Hepatocyte (in vitro differentiated cells): Measurements from ENCODE around the gene NCBP3. TPM values are rescaled to one million over a fixed set of nuclear protein-coding genes. Genes with fewer than 3 reads are reported as not detected.

Experiments
- DNase-seq: peaks from one replicate; pipeline ENCODE4 v3.0.0-alpha.2; 2016; ENCODE audit warnings: low spot score
- H2AFZ ChIP-seq: fragments of 200-600 bp; sonication (generic); 2 replicates; pipeline ENCODE4 v1.6.0; 2016; ENCODE audit warnings: antibody characterized with exemption, mild to moderate bottlenecking
- H3K27ac ChIP-seq: fragments of 200-600 bp; sonication (generic); 2 replicates; pipeline ENCODE4 v1.5.1; 2016; ENCODE audit warnings: mild to moderate bottlenecking
- H3K27me3 ChIP-seq: fragments of 200-600 bp; sonication (generic); 2 replicates; pipeline ENCODE4 v1.6.1; 2016
- H3K36me3 ChIP-seq: fragments of 200-600 bp; sonication (generic); replicated peaks from 2 replicates; pipeline ENCODE4 v1.5.1; 2016; ENCODE audit warnings: low read depth; ENCODE audit not compliant: insufficient read depth
- H3K4me1 ChIP-seq: fragments of 200-600 bp; sonication (generic); 2 replicates; pipeline ENCODE4 v1.5.1; 2016; ENCODE audit warnings: mild to moderate bottlenecking, moderate library complexity; ENCODE audit not compliant: insufficient read depth
- H3K4me2 ChIP-seq: fragments of 200-600 bp; sonication (generic); 2 replicates; pipeline ENCODE4 v1.6.0; 2016
- H3K4me3 ChIP-seq: fragments of 200-600 bp; sonication (generic); 2 replicates; pipeline ENCODE4 v1.5.1; 2016; ENCODE audit warnings: mild to moderate bottlenecking
- H3K79me2 ChIP-seq: fragments of 200-600 bp; sonication (generic); 2 replicates; pipeline ENCODE4 v1.6.0; 2017; ENCODE audit warnings: mild to moderate bottlenecking
- H3K9me2 ChIP-seq: fragments of 200-600 bp; sonication (generic); replicated peaks from 2 replicates; pipeline ENCODE4 v1.6.0; 2017; ENCODE audit warnings: mild to moderate bottlenecking; ENCODE audit not compliant: insufficient read depth
- H3K9me3 ChIP-seq: fragments of 200-600 bp; sonication (generic); 2 replicates; pipeline ENCODE4 v1.5.1; 2016; ENCODE audit warnings: low read depth, mild to moderate bottlenecking
- H4K20me1 ChIP-seq: fragments of 200-600 bp; sonication (generic); 2 replicates; pipeline ENCODE4 v1.6.0; 2016; ENCODE audit warnings: mild to moderate bottlenecking; ENCODE audit not compliant: insufficient read depth, poor library complexity, severe bottlenecking
- EZH2 ChIP-seq: fragments of 200-600 bp; sonication (generic); IDR thresholded peaks from 2 replicates; pipeline ENCODE4 v1.6.1; 2016; ENCODE audit warnings: antibody characterized with exemption, mild to moderate bottlenecking, borderline replicate concordance
- EZH2phosphoT487 ChIP-seq: fragments of 200-600 bp; sonication (generic); IDR thresholded peaks from one replicate; pipeline ENCODE4 v1.6.1; 2018; ENCODE audit warnings: antibody characterized with exemption, mild to moderate bottlenecking, low read depth, moderate library complexity; ENCODE audit not compliant: unreplicated experiment, severe bottlenecking
- WGBS: methylation state at CpG from one replicate; pipeline ENCODE4 v1.1.6; 2016; ENCODE audit warnings: low lambda C conversion rate; ENCODE audit errors: missing lambda C conversion rate; 5-methylcytosine and 5-hydroxymethylcytosine counted together
- polyA plus RNA-seq: library from polyadenylated mRNA; unstranded; fragments of >200 nt; fragmentation: Nextera tagmentation; extraction: Ambion mirVana; gene quantifications from 2 replicates; pipeline ENCODE4 v1.2.1, GENCODE V29; 2016
- total RNA-seq: library from RNA; depleted of rRNA; stranded (reverse); fragments of >200 nt; gene quantifications from 2 replicates; pipeline ENCODE4 v1.2.3, GENCODE V29; 2014
- TF ChIP-seq, protein P1 (sequence below): fragments of 200-600 bp; sonication (generic); IDR thresholded peaks from 2 replicates; pipeline ENCODE4 v1.5.1; 2016; ENCODE audit warnings: antibody characterized with exemption, mild to moderate bottlenecking; ENCODE audit not compliant: poor library complexity

NCBP3 gene
- total and polyA plus RNA-seq, 2 experiments from 2014 or later, result 20.6 to 31.8 TPM

GRCh38 chr17:3761036-3761917, 84.8 kb downstream of the NCBP3 start:
- Histone ChIP-seq H2AFZ (no peak overlapping the region), H4K20me1 (no peaks in the 10 kb centered on the region), H3K79me2 (no peaks in the 10 kb centered on the region), H3K9me3 (no peaks in the 10 kb centered on the region), H3K4me2 (no peak overlapping the region), H3K4me1 (no peaks in the 10 kb centered on the region), H3K9me2 (no peaks in the 10 kb centered on the region), H3K36me3 (no peaks in the 10 kb centered on the region), H3K27me3 (no peaks in the 10 kb centered on the region), H3K4me3 (no peak overlapping the region), H3K27ac (no peak overlapping the region)
- 84% methylated on average over 20 of the region's 23 CpGs for WGBS
- TF ChIP-seq, protein P1, sequence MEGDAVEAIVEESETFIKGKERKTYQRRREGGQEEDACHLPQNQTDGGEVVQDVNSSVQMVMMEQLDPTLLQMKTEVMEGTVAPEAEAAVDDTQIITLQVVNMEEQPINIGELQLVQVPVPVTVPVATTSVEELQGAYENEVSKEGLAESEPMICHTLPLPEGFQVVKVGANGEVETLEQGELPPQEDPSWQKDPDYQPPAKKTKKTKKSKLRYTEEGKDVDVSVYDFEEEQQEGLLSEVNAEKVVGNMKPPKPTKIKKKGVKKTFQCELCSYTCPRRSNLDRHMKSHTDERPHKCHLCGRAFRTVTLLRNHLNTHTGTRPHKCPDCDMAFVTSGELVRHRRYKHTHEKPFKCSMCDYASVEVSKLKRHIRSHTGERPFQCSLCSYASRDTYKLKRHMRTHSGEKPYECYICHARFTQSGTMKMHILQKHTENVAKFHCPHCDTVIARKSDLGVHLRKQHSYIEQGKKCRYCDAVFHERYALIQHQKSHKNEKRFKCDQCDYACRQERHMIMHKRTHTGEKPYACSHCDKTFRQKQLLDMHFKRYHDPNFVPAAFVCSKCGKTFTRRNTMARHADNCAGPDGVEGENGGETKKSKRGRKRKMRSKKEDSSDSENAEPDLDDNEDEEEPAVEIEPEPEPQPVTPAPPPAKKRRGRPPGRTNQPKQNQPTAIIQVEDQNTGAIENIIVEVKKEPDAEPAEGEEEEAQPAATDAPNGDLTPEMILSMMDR, result no peak
- TF ChIP-seq EZH2phosphoT487 (no peak), EZH2 (no peak)
- no peak for DNase-seq

DNA sequence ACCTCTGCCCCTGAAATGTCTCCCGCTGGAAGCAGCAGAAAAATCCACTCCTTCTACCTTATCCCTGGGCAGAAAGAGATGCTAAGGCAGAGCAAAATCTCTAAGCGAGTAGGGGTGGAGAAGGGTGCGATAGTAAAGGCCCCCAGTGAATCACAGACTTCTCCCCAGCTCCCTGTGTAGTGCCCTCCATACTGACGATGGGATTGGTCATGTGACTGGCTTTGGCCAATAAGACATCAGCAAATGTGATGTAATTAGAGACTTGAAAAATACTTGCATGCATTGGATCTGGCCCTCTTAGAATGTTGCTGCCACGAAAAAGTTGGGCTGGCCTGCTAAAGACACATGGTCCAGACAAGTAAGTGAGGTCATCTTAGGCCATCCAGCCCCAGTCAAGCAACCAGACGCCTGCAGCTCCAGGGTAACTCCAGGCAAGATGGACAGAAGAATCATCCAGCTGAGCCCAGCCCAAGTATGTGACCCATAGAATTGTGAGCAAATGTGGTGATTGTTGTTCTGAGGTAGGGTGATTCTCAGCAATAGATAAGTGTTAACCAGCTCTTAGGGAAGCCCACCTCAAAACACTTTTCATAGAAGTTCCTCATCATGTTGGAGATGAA, 86.3 kb downstream of the NCBP3 start:
- DNase-seq, result no peak
- Histone ChIP-seq H3K27me3 (no peaks in the 10 kb centered on the region), H4K20me1 (no peaks in the 10 kb centered on the region), H3K27ac (no peak overlapping the region), H3K36me3 (no peaks in the 10 kb centered on the region), H3K79me2 (no peaks in the 10 kb centered on the region), H3K4me1 (no peaks in the 10 kb centered on the region), H3K9me2 (no peaks in the 10 kb centered on the region), H3K4me3 (no peak overlapping the region), H3K4me2 (no peak overlapping the region), H3K9me3 (no peaks in the 10 kb centered on the region), H2AFZ (no peak overlapping the region)
- TF ChIP-seq EZH2 (no peak), EZH2phosphoT487 (no peak)
- TF ChIP-seq, protein P1, result no peak
- 90% methylated on average over 6 of the region's 6 CpGs for WGBS

DNA sequence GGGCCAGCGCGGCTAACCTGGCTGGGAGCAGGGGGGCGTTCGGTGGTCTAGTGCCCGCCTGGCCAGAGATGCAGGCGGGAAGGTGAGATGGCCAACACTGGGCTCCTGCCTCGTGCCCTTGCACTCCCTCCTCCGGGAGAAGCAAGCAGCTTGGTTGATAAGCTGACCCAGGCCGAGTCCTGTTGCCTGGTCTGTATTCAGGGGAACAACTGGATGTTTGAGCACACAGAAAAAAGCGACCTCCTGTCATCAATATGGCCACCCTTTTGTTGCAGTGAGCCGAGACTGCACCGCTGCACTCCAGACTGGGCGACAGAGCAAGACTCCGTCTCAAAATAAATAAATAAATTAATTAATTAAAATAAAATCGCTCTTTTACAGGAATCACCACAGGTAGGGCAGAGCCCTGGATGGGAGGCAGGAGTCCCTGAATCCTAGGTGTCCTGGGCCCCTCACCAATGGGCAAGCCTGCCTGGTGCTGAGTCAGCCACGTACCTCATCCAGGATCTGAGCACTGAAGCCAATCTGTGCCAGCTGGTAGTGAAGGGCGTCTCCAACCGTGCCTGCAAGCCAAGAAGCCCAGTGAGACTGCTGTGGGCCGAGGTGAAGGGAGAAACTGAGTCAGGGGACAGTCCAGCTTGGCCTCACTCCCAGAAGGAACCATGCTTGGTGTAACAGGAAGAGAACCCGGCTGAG, 90.6 kb downstream of the NCBP3 start:
- H3K4me3 ChIP-seq, result peak overlapping the region; percentile 61
- H3K27ac ChIP-seq, result peak overlapping the region; percentile 93
- H3K9me3 ChIP-seq, result no peaks in the 10 kb centered on the region
- H3K4me1 ChIP-seq, result no peaks in the 10 kb centered on the region
- peak overlapping the region; percentile 99 for H2AFZ ChIP-seq
- no peak for DNase-seq
- H3K36me3 ChIP-seq, result no peaks in the 10 kb centered on the region
- WGBS, result 50% methylated on average over 20 of the region's 20 CpGs
- H3K79me2 ChIP-seq, result no peaks in the 10 kb centered on the region
- no peaks in the 10 kb centered on the region for H4K20me1 ChIP-seq
- no peaks in the 10 kb centered on the region for H3K27me3 ChIP-seq
- peak overlapping the region; percentile 93 for H3K4me2 ChIP-seq
- no peak for TF ChIP-seq EZH2phosphoT487
- H3K9me2 ChIP-seq, result no peaks in the 10 kb centered on the region
